K562 (cell line): Measurements from ENCODE around the gene TIFAB. TPM values are rescaled to one million over a fixed set of nuclear protein-coding genes. Genes with fewer than 3 reads are reported as not detected.
A peak's percentile ranks its signal among the peaks of the same experiment; 100 is the strongest.

Experiments
- DPF2 ChIP-seq: fragments of 450-650 bp; IDR thresholded peaks from 2 replicates; pipeline ENCODE4 v1.6.1; 2016
- HES1 ChIP-seq: fragments of 450-650 bp; IDR thresholded peaks from 2 replicates; pipeline ENCODE4 v1.6.1; 2016; ENCODE audit warnings: low read depth, mild to moderate bottlenecking, moderate library complexity
- HLTF ChIP-seq: fragments of 450-650 bp; IDR thresholded peaks from 2 replicates; pipeline ENCODE4 v1.6.1; 2016
- MTA2 ChIP-seq: fragments of 450-650 bp; IDR thresholded peaks from 2 replicates; pipeline ENCODE4 v1.6.1; 2016; ENCODE audit warnings: low read depth
- NCOA6 ChIP-seq: fragments of 450-650 bp; IDR thresholded peaks from 2 replicates; pipeline ENCODE4 v1.6.1; 2017; ENCODE audit warnings: mild to moderate bottlenecking
- PBX2 ChIP-seq, 2 experiments: IDR thresholded peaks in 1 of 2; conservative IDR thresholded peaks in 1 of 2; 2 replicates each; pipeline ENCODE4 v1.6.1; 2016; ENCODE audit warnings: low read depth in 2 of 2, mild to moderate bottlenecking in 1 of 2, missing compliant biosample characterization in 1 of 2, missing genetic modification characterization in 1 of 2, moderate library complexity in 1 of 2
- RBM34 ChIP-seq: fragments of 200-400 bp; formaldehyde crosslinking; IDR thresholded peaks from 2 replicates; pipeline ENCODE4 v1.6.1; 2018; ENCODE audit warnings: low read length, borderline replicate concordance; ENCODE audit not compliant: insufficient read depth
- SMAD2 ChIP-seq: fragments of 150-350 bp; IDR thresholded peaks from 2 replicates; pipeline ENCODE4 v1.6.1; 2014; ENCODE audit warnings: low read depth, mild to moderate bottlenecking, low read length
- SMARCA4 ChIP-seq: fragments of 450-650 bp; IDR thresholded peaks from 2 replicates; pipeline ENCODE4 v1.6.1; 2016
- SMARCB1 ChIP-seq: IDR thresholded peaks from 2 replicates; pipeline ENCODE4 v1.6.1; 2011; ENCODE audit warnings: improper control_type of control experiment, low read depth; ENCODE audit not compliant: insufficient read length
- TAF9B ChIP-seq: fragments of 450-650 bp; IDR thresholded peaks from 2 replicates; pipeline ENCODE4 v1.6.1; 2018; ENCODE audit warnings: mild to moderate bottlenecking; ENCODE audit not compliant: partially characterized antibody
- TEAD4 ChIP-seq, 2 experiments: sonication (generic) in 1 of 2; formaldehyde crosslinking in 1 of 2; IDR thresholded peaks; 2 replicates each; pipeline versions ENCODE4 v1.6.1 to v1.8.0; 2012 to 2022; ENCODE audit warnings: borderline replicate concordance in 1 of 2, inconsistent platforms in 1 of 2, low read length in 1 of 2, mild to moderate bottlenecking in 1 of 2, missing genetic modification reagents in 1 of 2
- XRCC3 ChIP-seq: fragments of 450-650 bp; IDR thresholded peaks from 2 replicates; pipeline ENCODE4 v1.6.1; 2017; ENCODE audit warnings: mild to moderate bottlenecking, moderate library complexity
- ZNF143 ChIP-seq: sonication (generic); formaldehyde crosslinking; IDR thresholded peaks from 2 replicates; pipeline ENCODE4 v1.9.0; 2022; ENCODE audit warnings: mild to moderate bottlenecking, missing genetic modification reagents
- ZNF347 ChIP-seq: fragments of 450-650 bp; formaldehyde crosslinking; IDR thresholded peaks from 2 replicates; pipeline ENCODE4 v1.4.0; 2020; ENCODE audit warnings: low read depth, mild to moderate bottlenecking, moderate library complexity
- ZNF766 ChIP-seq: fragments of 200-800 bp; sonication (Bioruptor generic); conservative IDR thresholded peaks from 2 replicates; pipeline ENCODE4 v1.6.1; 2016; ENCODE audit warnings: missing genetic modification characterization, missing compliant biosample characterization
- ZNF780A ChIP-seq: fragments of 250-450 bp; sonication (Bioruptor Pico); IDR thresholded peaks from 2 replicates; pipeline ENCODE4 v1.5.0; 2021; ENCODE audit warnings: mild to moderate bottlenecking
- ZNF79 ChIP-seq: fragments of 250-450 bp; sonication (Bioruptor Pico); IDR thresholded peaks from 2 replicates; pipeline ENCODE4 v1.4.0; 2020; ENCODE audit warnings: low read depth, mild to moderate bottlenecking, moderate library complexity
- polyA plus RNA-seq, 8 experiments: library from polyadenylated mRNA; depleted of rRNA in 4 of 8; stranded (reverse) in 5 of 8; unstranded in 3 of 8; fragments of >200 nt; fragmentation: Nextera tagmentation in 2 of 8; fragmentation: Illumina TruSeq in 1 of 8; extraction: Ambion mirVana in 2 of 8; extraction: Trizol in 1 of 8; gene quantifications; 2 replicates each; pipeline versions ENCODE4 v1.2.1 to v1.2.3, GENCODE V29; 2011 to 2014; ENCODE audit warnings: inconsistent platforms in 1 of 8, missing spikeins in 1 of 8
- total RNA-seq, 7 experiments: library from RNA; depleted of rRNA in 6 of 7; stranded (reverse); fragments of >200 nt in 6 of 7; fragmentation: Illumina TruSeq in 2 of 7; extraction: Trizol in 2 of 7; gene quantifications; 2 replicates each; pipeline versions ENCODE4 v1.2.1 to v1.2.3, GENCODE V29; 2011 to 2021; ENCODE audit warnings: low replicate concordance in 1 of 7
- TF ChIP-seq, protein P1 (sequence below): conservative IDR thresholded peaks from 2 replicates; pipeline ENCODE4 v1.6.1; 2011; ENCODE audit warnings: low read depth, mild to moderate bottlenecking, low read length; ENCODE audit not compliant: control insufficient read depth
- TF ChIP-seq, protein P2 (sequence below): fragments of 200-800 bp; sonication (Bioruptor generic); IDR thresholded peaks from 2 replicates; pipeline ENCODE4 v1.6.1; 2017; ENCODE audit warnings: missing genetic modification characterization, missing compliant biosample characterization

Gene TIFAB
- total and polyA plus RNA-seq, 9 of the 15 experiments (the other 6 are each of a cell fraction or from before 2014, with no cell fraction given), result not detected

DNA sequence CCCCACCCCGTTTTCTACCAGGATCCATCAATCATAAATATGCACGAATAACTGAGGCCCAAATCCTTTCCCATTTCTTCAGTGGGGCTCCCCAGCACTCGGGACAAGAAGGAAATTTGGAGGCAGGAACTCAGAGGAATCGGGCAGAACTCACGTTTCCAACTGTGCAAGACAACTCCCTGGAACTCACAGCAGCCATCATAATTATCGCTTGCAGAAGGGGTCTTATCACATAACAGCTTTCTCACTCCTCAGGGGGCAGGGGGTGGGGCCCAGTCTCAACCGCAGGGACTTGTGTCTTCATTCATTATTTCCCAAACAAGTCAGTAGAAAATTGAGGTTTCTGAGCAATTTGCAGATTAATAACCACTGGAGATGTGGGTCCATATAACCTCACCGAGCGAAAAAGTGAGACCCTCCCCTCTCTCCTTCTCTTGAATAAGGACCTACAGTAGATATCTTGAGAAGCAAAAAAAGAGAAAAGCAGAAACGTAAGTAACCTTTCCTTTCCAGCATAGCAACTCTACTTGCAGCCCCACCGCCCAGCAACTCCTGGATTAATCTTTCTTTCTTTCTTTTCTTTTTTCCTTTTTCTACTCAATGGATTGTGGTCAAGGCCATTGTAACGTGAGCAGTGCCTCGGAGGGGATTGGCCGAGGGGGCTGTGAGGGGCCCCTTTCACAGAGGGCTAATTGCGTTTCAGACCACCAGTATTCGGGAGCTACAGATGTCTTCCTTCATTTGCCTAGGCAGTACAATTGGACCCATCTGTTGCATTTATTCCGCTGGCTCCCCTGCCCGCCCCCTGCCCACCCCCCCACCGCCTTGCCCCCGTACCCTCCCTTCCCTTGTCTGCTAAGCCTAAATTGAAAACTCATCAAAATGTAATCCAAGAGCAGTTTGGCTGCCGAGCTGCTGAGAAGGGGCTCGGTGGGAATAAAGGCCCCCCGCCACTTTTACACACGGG lies 24.7 kb upstream of the TIFAB start (continued):
- TF ChIP-seq ZNF347, result no peak
- TF ChIP-seq SMARCB1, result peak; percentile 58
- TF ChIP-seq XRCC3, result no peak
- TF ChIP-seq SMARCA4, result peak; percentile 72; the same call in 1 of the 2 replicates
- TF ChIP-seq PBX2 (CRISPR knock-in tag; IDR thresholded peaks at IDR 0.05; ENCODE audit: low read depth), result no peak
- TF ChIP-seq PBX2 (tag; conservative IDR thresholded peaks at IDR 0.05; ENCODE audit: low read depth), result no peak
- TF ChIP-seq MTA2, result peak; percentile 34; the same call in 1 of the 2 replicates
- no peak for TF ChIP-seq RBM34
- no peak for TF ChIP-seq NCOA6
- no peak for TF ChIP-seq TAF9B
- 0 out of 2 replicates have a peak, but pooled peaks have one; percentile 22 for TF ChIP-seq ZNF766 (CRISPR knock-in tag)
- TF ChIP-seq, protein P1, sequence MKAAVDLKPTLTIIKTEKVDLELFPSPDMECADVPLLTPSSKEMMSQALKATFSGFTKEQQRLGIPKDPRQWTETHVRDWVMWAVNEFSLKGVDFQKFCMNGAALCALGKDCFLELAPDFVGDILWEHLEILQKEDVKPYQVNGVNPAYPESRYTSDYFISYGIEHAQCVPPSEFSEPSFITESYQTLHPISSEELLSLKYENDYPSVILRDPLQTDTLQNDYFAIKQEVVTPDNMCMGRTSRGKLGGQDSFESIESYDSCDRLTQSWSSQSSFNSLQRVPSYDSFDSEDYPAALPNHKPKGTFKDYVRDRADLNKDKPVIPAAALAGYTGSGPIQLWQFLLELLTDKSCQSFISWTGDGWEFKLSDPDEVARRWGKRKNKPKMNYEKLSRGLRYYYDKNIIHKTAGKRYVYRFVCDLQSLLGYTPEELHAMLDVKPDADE, result no peak
- TF ChIP-seq SMAD2, result no peak
- no peak for TF ChIP-seq HLTF
- no peak for TF ChIP-seq ZNF780A (CRISPR knock-in tag)
- peak; percentile 64; the same call in 1 of the 2 replicates for TF ChIP-seq DPF2
- TF ChIP-seq HES1, result no peak
- no peak for TF ChIP-seq ZNF143 (CRISPR knock-in tag)
- no peak for TF ChIP-seq ZNF79 (CRISPR knock-in tag)
- TF ChIP-seq TEAD4 (IDR thresholded peaks at IDR 0.05; ENCODE audit: low read length), result peak; percentile 84
- no peak for TF ChIP-seq TEAD4 (CRISPR knock-in tag; IDR thresholded peaks at IDR 0.05; ENCODE audit: borderline replicate concordance)
- TF ChIP-seq, protein P2, sequence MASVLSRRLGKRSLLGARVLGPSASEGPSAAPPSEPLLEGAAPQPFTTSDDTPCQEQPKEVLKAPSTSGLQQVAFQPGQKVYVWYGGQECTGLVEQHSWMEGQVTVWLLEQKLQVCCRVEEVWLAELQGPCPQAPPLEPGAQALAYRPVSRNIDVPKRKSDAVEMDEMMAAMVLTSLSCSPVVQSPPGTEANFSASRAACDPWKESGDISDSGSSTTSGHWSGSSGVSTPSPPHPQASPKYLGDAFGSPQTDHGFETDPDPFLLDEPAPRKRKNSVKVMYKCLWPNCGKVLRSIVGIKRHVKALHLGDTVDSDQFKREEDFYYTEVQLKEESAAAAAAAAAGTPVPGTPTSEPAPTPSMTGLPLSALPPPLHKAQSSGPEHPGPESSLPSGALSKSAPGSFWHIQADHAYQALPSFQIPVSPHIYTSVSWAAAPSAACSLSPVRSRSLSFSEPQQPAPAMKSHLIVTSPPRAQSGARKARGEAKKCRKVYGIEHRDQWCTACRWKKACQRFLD (CRISPR knock-in tag), result peak; percentile 2; the same call in 1 of the 2 replicates
